GM12874 (cell line): ENCODE measurements around the gene FHL5.
A peak's percentile ranks its signal among the peaks of the same experiment; 100 is the strongest.

Experiments
- CTCF ChIP-seq: IDR thresholded peaks from 2 replicates; pipeline ENCODE4 v1.5.1; 2011; ENCODE audit warnings: low read depth, mild to moderate bottlenecking, control low read depth, low read length, moderate library complexity; ENCODE audit not compliant: insufficient read depth

FHL5 gene

GRCh38 chr6:96613291-96613999 lies 50.5 kb downstream of the FHL5 start:
- TF ChIP-seq CTCF: no peak

DNA sequence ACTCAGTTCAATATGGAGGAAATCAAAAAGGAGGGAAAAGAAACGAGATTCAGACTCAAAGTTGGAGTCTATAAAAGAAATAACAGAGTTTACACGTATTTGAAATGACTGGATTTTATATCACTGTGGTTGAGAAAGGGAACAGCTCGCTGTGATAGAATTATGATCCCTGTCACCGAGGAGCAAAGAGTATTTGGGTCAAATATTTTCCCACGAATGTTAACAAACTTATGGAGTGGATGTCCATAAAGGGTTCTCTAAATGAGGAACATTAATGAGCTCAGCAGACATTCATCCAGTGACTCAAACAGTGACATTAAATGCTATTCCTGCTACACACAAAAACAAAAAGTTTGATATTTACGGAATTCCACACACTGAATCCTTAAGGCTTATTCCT lies 57.9 kb downstream of the FHL5 start:
- no peak for TF ChIP-seq CTCF

DNA sequence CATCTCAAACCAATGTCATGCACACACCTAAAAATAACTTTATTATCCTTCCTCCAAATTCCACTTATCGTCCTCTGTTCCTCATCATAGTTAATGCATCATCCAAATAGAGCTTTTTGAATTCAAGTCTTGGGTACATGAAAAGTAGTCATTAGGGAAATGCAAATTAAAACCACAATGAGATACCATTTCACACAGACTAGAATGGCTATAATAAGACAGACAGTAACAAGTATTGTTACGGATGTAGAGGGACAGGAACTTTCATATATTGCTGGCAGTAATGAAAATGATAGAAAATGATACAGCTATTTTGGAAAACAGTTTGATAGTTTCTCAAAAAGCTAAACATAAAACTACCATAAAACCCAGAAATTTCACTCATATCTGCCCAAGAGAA lies 59.1 kb downstream of the FHL5 start:
- no peak for TF ChIP-seq CTCF

GRCh38 chr6:96624957-96625356 lies 62.0 kb downstream of the FHL5 start:
- TF ChIP-seq CTCF: no peak

DNA sequence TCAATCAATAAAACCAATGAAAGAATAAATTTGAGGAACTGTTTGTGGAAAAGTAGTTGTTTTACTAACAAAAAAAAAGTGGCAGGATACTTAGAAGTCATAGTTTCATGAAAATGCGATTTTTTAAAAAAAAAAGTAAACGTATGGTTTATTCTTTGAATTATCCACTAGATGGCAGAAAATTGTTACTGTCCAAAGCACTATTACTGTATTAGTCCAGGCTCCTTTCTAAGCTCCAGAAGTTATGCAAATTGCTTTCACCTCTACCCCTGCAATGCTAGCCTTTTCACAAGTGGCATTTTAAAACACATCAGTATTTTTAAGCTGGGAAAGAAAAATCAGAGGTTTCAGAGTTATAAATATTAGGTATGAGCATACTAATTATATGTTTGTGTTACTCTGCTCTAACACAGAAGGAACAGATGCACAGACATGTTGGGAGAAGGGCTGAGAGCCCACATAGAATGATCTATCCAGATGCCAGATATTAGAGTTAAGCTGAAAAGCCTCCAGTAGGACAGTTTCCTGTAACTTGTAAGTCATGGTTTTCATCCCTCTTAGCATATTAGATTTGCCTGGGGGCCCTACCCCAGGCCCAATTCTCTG lies 63.9 kb downstream of the FHL5 start:
- TF ChIP-seq CTCF: 0 out of 2 replicates have a peak, but pooled peaks have one; percentile 16

GRCh38 chr6:96631248-96631647 lies 68.3 kb downstream of the FHL5 start:
- TF ChIP-seq CTCF: no peak

DNA sequence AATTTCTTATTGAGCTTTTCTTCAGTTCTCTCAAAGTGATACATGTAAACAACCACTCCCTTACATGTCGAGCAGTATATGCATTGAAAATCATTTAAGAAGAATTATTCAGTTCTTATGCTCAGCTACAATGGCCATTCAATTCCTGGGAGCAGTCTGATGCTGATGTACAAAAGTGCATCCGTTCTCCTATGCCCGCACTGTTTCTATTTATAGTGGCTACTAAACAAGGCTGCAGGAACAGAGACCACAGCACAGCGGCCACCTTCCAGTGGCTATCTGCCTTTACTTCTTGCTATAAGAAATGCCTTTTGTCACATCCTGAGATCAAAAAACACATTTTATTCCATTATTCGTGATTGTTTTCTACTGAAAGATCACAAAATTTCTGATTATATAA lies 82.2 kb downstream of the FHL5 start:
- TF ChIP-seq CTCF: no peak
